ENCODE measurements around the gene CCDC12.
"Not testable (repeated sequence)": the region's sequence is repeated elsewhere in the genome, so short reads cannot be mapped to it uniquely, and the experiment has no call there.

DNA sequence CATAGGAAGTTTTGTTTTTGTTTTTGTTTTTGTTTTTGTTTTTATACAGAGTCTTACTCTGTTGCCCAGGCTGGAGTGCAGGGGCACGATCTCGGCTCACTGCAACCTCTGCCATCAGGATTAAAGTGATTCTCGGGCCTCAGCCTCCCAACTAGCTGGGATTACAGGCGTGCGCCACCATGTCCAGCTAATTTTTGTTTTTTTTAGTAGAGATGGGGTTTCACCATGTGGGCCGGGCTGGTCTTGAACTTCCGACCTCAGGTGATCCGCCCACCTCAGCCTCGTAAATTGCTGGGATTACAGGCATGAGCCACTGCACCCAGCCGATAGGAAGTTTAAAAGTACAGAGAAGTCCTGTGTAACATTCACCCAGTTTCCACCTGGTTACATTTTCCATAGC lies 65.6 kb downstream of the CCDC12 start:
- TF ChIP-seq, protein P1, sequence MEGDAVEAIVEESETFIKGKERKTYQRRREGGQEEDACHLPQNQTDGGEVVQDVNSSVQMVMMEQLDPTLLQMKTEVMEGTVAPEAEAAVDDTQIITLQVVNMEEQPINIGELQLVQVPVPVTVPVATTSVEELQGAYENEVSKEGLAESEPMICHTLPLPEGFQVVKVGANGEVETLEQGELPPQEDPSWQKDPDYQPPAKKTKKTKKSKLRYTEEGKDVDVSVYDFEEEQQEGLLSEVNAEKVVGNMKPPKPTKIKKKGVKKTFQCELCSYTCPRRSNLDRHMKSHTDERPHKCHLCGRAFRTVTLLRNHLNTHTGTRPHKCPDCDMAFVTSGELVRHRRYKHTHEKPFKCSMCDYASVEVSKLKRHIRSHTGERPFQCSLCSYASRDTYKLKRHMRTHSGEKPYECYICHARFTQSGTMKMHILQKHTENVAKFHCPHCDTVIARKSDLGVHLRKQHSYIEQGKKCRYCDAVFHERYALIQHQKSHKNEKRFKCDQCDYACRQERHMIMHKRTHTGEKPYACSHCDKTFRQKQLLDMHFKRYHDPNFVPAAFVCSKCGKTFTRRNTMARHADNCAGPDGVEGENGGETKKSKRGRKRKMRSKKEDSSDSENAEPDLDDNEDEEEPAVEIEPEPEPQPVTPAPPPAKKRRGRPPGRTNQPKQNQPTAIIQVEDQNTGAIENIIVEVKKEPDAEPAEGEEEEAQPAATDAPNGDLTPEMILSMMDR (conservative IDR thresholded peaks at IDR 0.05; ENCODE audit: low read depth, low read length) = not testable (repeated sequence)
- TF ChIP-seq EZH2 (IDR thresholded peaks at IDR 0.05; ENCODE audit: low read length, unreplicated experiment); EZH2phosphoT487 (IDR thresholded peaks at IDR 0.05; ENCODE audit: borderline replicate concordance, low read length): not testable (repeated sequence)
